ENCODE data around the gene SVOP. TPM values are rescaled to one million over a fixed set of nuclear protein-coding genes. Genes with fewer than 3 reads are reported as not detected.

Gene SVOP
- total and polyA plus RNA-seq, 2 of the 4 experiments (the other 2 are of a cell fraction) = not detected

GRCh38 chr12:108962256-108962655 is 58.6 kb downstream of the SVOP start:
- no peak overlapping the region for H2BK5ac ChIP-seq (ENCODE audit: low read depth, low read length, poor library complexity, severe bottlenecking)
- no peak overlapping the region for H3K4me2 ChIP-seq (ENCODE audit: low read depth, low read length)
- WGBS, 2 experiments (ENCODE audit: extremely low coverage in 2 of 2, insufficient read length in 1 of 2) = no CpG with 5 or more reads among the region's 4 CpGs
- no peak overlapping the region for H3K27ac ChIP-seq (ENCODE audit: insufficient read depth, low read length)
- dilution Hi-C loops (cut with HindIII; ENCODE audit: low sequenced_read_pairs, unreplicated experiment) (no loop called here), intact Hi-C loops (cut with micrococcal nuclease) (no loop called here), in situ Hi-C loops (cut with MboI; ENCODE audit: low sequenced_read_pairs) (no loop called here)
- H3K79me1 ChIP-seq (ENCODE audit: low read depth in 1 of 2, low read length in 2 of 2) = no peaks in the 10 kb centered on the region
- no peak overlapping the region for H3K18ac ChIP-seq (ENCODE audit: low read depth, low read length)
- H4K20me1 ChIP-seq (ENCODE audit: insufficient read depth, low read length) = no peaks in the 10 kb centered on the region
- no peak overlapping the region for H2AK5ac ChIP-seq (ENCODE audit: low read depth, low read length)
- no peak overlapping the region for H2BK20ac ChIP-seq (ENCODE audit: low read depth, low read length)
- no peak overlapping the region for H2AFZ ChIP-seq (replicated peaks; ENCODE audit: low read length, poor library complexity)
- ATAC-seq (ENCODE audit: low read depth) = no peak
- H4K5ac ChIP-seq (ENCODE audit: low read depth, low read length) = no peak overlapping the region
- H3K4ac ChIP-seq (ENCODE audit: low read depth, low read length) = no peak overlapping the region
- no peaks in the 10 kb centered on the region for H3K9me1 ChIP-seq (ENCODE audit: insufficient read depth, low read length)
- H3K9me3 ChIP-seq (ENCODE audit: control insufficient read depth, insufficient read depth, low read length) = no peaks in the 10 kb centered on the region
- no peak overlapping the region for H2BK15ac ChIP-seq (ENCODE audit: low read depth, low read length)
- peaks cover 13% of the 10 kb centered on the region for H3K27me3 ChIP-seq (ENCODE audit: control insufficient read depth, insufficient read depth, low read length)
- H3K56ac ChIP-seq (ENCODE audit: extremely low read depth, insufficient read depth, low read length) = no peak overlapping the region
- no peak overlapping the region for H2AK9ac ChIP-seq (replicated peaks; ENCODE audit: low read depth, low read length, poor library complexity)
- no peak overlapping the region for H3K14ac ChIP-seq (replicated peaks; ENCODE audit: low read depth, low read length)
- no peak for TF ChIP-seq FOS (IDR thresholded peaks at IDR 0.05; ENCODE audit: low read depth, low read length)
- TF ChIP-seq NFE2L2 (IDR thresholded peaks at IDR 0.05; ENCODE audit: low read depth, low read length) = no peak
- TF ChIP-seq RCOR1 (IDR thresholded peaks at IDR 0.05; ENCODE audit: insufficient replicate concordance, low read length) = no peak
- no peak for TF ChIP-seq CHD1 (IDR thresholded peaks at IDR 0.05; ENCODE audit: low read depth, low read length)
- no peak for TF ChIP-seq ELK1 (IDR thresholded peaks at IDR 0.05; ENCODE audit: borderline replicate concordance, low read depth, low read length)
- no peak for TF ChIP-seq RFX5 (IDR thresholded peaks at IDR 0.05; ENCODE audit: low read depth, low read length)
- no peak for TF ChIP-seq SMC3 (IDR thresholded peaks at IDR 0.05; ENCODE audit: low read depth, low read length)
- TF ChIP-seq MAFK (IDR thresholded peaks at IDR 0.05; ENCODE audit: low read depth, low read length) = no peak
- TF ChIP-seq POLR2A (IDR thresholded peaks at IDR 0.05; ENCODE audit: low read depth, low read length) = no peak
- no peak for TF ChIP-seq MXI1 (IDR thresholded peaks at IDR 0.05; ENCODE audit: borderline replicate concordance, low read depth, low read length)
- TF ChIP-seq CEBPB (IDR thresholded peaks at IDR 0.05; ENCODE audit: low read depth, low read length) = no peak
- TF ChIP-seq, protein P1, sequence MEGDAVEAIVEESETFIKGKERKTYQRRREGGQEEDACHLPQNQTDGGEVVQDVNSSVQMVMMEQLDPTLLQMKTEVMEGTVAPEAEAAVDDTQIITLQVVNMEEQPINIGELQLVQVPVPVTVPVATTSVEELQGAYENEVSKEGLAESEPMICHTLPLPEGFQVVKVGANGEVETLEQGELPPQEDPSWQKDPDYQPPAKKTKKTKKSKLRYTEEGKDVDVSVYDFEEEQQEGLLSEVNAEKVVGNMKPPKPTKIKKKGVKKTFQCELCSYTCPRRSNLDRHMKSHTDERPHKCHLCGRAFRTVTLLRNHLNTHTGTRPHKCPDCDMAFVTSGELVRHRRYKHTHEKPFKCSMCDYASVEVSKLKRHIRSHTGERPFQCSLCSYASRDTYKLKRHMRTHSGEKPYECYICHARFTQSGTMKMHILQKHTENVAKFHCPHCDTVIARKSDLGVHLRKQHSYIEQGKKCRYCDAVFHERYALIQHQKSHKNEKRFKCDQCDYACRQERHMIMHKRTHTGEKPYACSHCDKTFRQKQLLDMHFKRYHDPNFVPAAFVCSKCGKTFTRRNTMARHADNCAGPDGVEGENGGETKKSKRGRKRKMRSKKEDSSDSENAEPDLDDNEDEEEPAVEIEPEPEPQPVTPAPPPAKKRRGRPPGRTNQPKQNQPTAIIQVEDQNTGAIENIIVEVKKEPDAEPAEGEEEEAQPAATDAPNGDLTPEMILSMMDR (conservative IDR thresholded peaks at IDR 0.05; ENCODE audit: low read depth, low read length) = no peak
- no peak for TF ChIP-seq MAZ (IDR thresholded peaks at IDR 0.05; ENCODE audit: borderline replicate concordance, low read depth, low read length)
- BruUV-seq (replicated peaks) = no TSS peak
- POLR2A ChIA-PET (ENCODE audit: unreplicated experiment) = no interaction called here
- no peak overlapping the region for H3K23ac ChIP-seq (ENCODE audit: low read depth, low read length)
- CTCF ChIA-PET = no interaction called here
- no peak overlapping the region for H4K91ac ChIP-seq (ENCODE audit: insufficient read depth, low read depth, low read length)
- no peak overlapping the region for H3K4me3 ChIP-seq (ENCODE audit: insufficient read depth, low read depth, low read length)
- no peak for DNase-seq
- H3K4me1 ChIP-seq (ENCODE audit: control insufficient read depth, insufficient read depth, low read length) = no peaks in the 10 kb centered on the region
- no peak overlapping the region for H2BK120ac ChIP-seq (ENCODE audit: low read depth, low read length)
- H3K36me3 ChIP-seq (ENCODE audit: control insufficient read depth, insufficient read depth, low read length) = no peaks in the 10 kb centered on the region
- no peak overlapping the region for H4K8ac ChIP-seq (ENCODE audit: low read depth in 2 of 2, low read length in 2 of 2)
- no peak overlapping the region for H3K9ac ChIP-seq (ENCODE audit: low read depth, low read length)
